Measurements from ENCODE around the gene RNF13. TPM values are rescaled to one million over a fixed set of nuclear protein-coding genes. Genes with fewer than 3 reads are reported as not detected.

Gene RNF13
- total and polyA plus RNA-seq, 2 of the 4 experiments (the other 2 are of a cell fraction) = 12.8 to 29.8 TPM

DNA sequence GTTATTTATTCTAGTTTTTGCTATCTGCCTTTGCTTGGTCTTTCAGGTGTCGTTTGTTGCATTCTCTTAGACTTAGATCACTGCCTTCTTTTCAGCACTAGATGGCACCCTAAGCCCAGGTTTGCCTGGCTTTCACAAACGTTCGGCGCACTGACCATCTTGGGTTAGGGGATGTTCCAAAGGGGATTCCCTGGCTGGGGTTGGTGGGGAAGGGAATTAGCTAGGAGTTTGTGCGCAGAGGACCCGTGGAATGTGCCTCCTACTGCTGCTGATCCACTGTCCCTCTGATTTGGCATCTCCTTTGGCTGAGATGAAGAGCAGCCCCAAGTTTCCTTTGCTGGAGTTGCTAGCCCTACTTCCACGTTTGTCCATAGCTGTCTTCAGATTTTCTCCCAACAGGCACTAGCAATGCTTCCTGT, 123.8 kb downstream of the RNF13 start:
- Histone ChIP-seq H3K4me2 (ENCODE audit: low read depth, low read length) (peak overlapping the region; percentile 24; the same call in 1 of the 2 replicates), H2AFZ (replicated peaks; ENCODE audit: low read length, poor library complexity) (peak overlapping the region; percentile 58)

More for the DNA sequence above, 123.8 kb downstream of the RNF13 start:
- dilution Hi-C loops (cut with HindIII; ENCODE audit: low sequenced_read_pairs, unreplicated experiment) (no loop called here), in situ Hi-C loops (cut with MboI; ENCODE audit: low sequenced_read_pairs) (loop anchor here (10.0 kb wide), 1 partner anchor 568 kb away; no protein-coding TSS in a partner anchor), intact Hi-C loops (cut with micrococcal nuclease) (loop anchor here (1.0 to 10.0 kb wide), 5 partner anchors 32 to 578 kb away; partner anchors contain the start of gene TSC22D2)
- no peak overlapping the region for H2BK20ac ChIP-seq (ENCODE audit: low read depth, low read length)
- no peak overlapping the region for H3K4ac ChIP-seq (ENCODE audit: low read depth, low read length)
- DNase-seq = peak; percentile 62
- no peak overlapping the region for H3K56ac ChIP-seq (ENCODE audit: extremely low read depth, insufficient read depth, low read length)
- no peak overlapping the region for H4K91ac ChIP-seq (ENCODE audit: insufficient read depth, low read depth, low read length)
- H3K9me3 ChIP-seq (ENCODE audit: control insufficient read depth, insufficient read depth, low read length) = peaks cover 3% of the 10 kb centered on the region; the same call in 1 of the 2 replicates
- POLR2A ChIA-PET (ENCODE audit: unreplicated experiment) = interaction anchor here (0.6 kb wide), 1 partner anchor 28 kb away, joined by 3 read pairs; no protein-coding TSS in a partner anchor
- peak; percentile 79 for ATAC-seq (ENCODE audit: low read depth)
- no peak overlapping the region for H2BK5ac ChIP-seq (ENCODE audit: low read depth, low read length, poor library complexity, severe bottlenecking)
- peak overlapping the region; percentile 47; the same call in 1 of the 2 replicates for H2AK5ac ChIP-seq (ENCODE audit: low read depth, low read length)
- H3K23ac ChIP-seq (ENCODE audit: low read depth, low read length) = no peak overlapping the region
- peaks cover 3 to 19% of the 10 kb centered on the region in 2 experiments; a peak in 3 of 4 replicates for H3K79me1 ChIP-seq (ENCODE audit: low read depth in 1 of 2, low read length in 2 of 2)
- 61% methylated on average over 3 of the region's 7 CpGs; no CpG with 5 or more reads in 1 of the 2 experiments for WGBS, 2 experiments (ENCODE audit: extremely low coverage in 2 of 2, insufficient read length in 1 of 2)
- H3K4me1 ChIP-seq (ENCODE audit: control insufficient read depth, insufficient read depth, low read length) = no peaks in the 10 kb centered on the region
- CTCF ChIA-PET = interaction anchor here (0.6 to 1.1 kb wide), 3 partner anchors 13 to 559 kb away, joined by 3 to 5 read pairs (median 4); no protein-coding TSS in a partner anchor
- H2AK9ac ChIP-seq (replicated peaks; ENCODE audit: low read depth, low read length, poor library complexity) = no peak overlapping the region
- no peak overlapping the region for H3K27ac ChIP-seq (ENCODE audit: insufficient read depth, low read length)
- no TSS peak for BruUV-seq (replicated peaks)
- H3K27me3 ChIP-seq (ENCODE audit: control insufficient read depth, insufficient read depth, low read length) = no peaks in the 10 kb centered on the region
- H3K4me3 ChIP-seq (ENCODE audit: insufficient read depth, low read depth, low read length) = no peak overlapping the region
- H2BK15ac ChIP-seq (ENCODE audit: low read depth, low read length) = no peak overlapping the region
- H2BK120ac ChIP-seq (ENCODE audit: low read depth, low read length) = 0 out of 2 replicates have a peak overlapping the region, but pooled peaks have one; percentile 26
- H3K18ac ChIP-seq (ENCODE audit: low read depth, low read length) = no peak overlapping the region
- no peak overlapping the region for H3K14ac ChIP-seq (replicated peaks; ENCODE audit: low read depth, low read length)
- H4K8ac ChIP-seq (ENCODE audit: low read depth in 2 of 2, low read length in 2 of 2) = peak overlapping the region in 1 of 2 experiments; percentile 19; a peak in 1 of 4 replicates
- TF ChIP-seq CTCF (conservative IDR thresholded peaks at IDR 0.05; ENCODE audit: low read depth, low read length) = peak; percentile 80
- TF ChIP-seq MXI1 (IDR thresholded peaks at IDR 0.05; ENCODE audit: borderline replicate concordance, low read depth, low read length) = no peak
- no peak for TF ChIP-seq NFE2L2 (IDR thresholded peaks at IDR 0.05; ENCODE audit: low read depth, low read length)
- TF ChIP-seq, protein P1, sequence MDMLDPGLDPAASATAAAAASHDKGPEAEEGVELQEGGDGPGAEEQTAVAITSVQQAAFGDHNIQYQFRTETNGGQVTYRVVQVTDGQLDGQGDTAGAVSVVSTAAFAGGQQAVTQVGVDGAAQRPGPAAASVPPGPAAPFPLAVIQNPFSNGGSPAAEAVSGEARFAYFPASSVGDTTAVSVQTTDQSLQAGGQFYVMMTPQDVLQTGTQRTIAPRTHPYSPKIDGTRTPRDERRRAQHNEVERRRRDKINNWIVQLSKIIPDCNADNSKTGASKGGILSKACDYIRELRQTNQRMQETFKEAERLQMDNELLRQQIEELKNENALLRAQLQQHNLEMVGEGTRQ (IDR thresholded peaks at IDR 0.05; ENCODE audit: low read depth, low read length) = no peak
- TF ChIP-seq ELK1 (IDR thresholded peaks at IDR 0.05; ENCODE audit: borderline replicate concordance, low read depth, low read length) = no peak
- no peak for TF ChIP-seq RFX5 (IDR thresholded peaks at IDR 0.05; ENCODE audit: low read depth, low read length)
- peak; percentile 50; the same call in 1 of the 2 replicates for TF ChIP-seq POLR2A (IDR thresholded peaks at IDR 0.05; ENCODE audit: low read depth, low read length)
- no peak for TF ChIP-seq RCOR1 (IDR thresholded peaks at IDR 0.05; ENCODE audit: insufficient replicate concordance, low read length)
- no peak for TF ChIP-seq CEBPB (IDR thresholded peaks at IDR 0.05; ENCODE audit: low read depth, low read length)
- TF ChIP-seq SMC3 (IDR thresholded peaks at IDR 0.05; ENCODE audit: low read depth, low read length) = peak; percentile 75
- no peak for TF ChIP-seq MAZ (IDR thresholded peaks at IDR 0.05; ENCODE audit: borderline replicate concordance, low read depth, low read length)
- no peak for TF ChIP-seq BHLHE40 (IDR thresholded peaks at IDR 0.05; ENCODE audit: low read depth, low read length)
- no peak for TF ChIP-seq MAFK (IDR thresholded peaks at IDR 0.05; ENCODE audit: low read depth, low read length)
- TF ChIP-seq RAD21 (IDR thresholded peaks at IDR 0.05; ENCODE audit: low read length) = peak; percentile 89
- no peaks in the 10 kb centered on the region; the same call in 1 of the 2 replicates for H4K20me1 ChIP-seq (ENCODE audit: insufficient read depth, low read length)
- 0 out of 2 replicates have a peak, but pooled peaks cover 2% of the 10 kb centered on the region for H3K36me3 ChIP-seq (ENCODE audit: control insufficient read depth, insufficient read depth, low read length)
- H3K9me1 ChIP-seq (ENCODE audit: insufficient read depth, low read length) = no peaks in the 10 kb centered on the region
- no peak overlapping the region for H4K5ac ChIP-seq (ENCODE audit: low read depth, low read length)
- H3K9ac ChIP-seq (ENCODE audit: low read depth, low read length) = no peak overlapping the region

Measured in IMR-90 (cell line).